GM18519 (cell line): ENCODE measurements around the gene PAX1.

ENCODE experiments used
- ATAC-seq: cut with Tn5 transposase; IDR thresholded peaks from one replicate; pipeline ENCODE4 v1.9.1; 2021; ENCODE audit warnings: mild to moderate bottlenecking, moderate library complexity; ENCODE audit not compliant: unreplicated experiment, low FRiP score

Gene PAX1

DNA sequence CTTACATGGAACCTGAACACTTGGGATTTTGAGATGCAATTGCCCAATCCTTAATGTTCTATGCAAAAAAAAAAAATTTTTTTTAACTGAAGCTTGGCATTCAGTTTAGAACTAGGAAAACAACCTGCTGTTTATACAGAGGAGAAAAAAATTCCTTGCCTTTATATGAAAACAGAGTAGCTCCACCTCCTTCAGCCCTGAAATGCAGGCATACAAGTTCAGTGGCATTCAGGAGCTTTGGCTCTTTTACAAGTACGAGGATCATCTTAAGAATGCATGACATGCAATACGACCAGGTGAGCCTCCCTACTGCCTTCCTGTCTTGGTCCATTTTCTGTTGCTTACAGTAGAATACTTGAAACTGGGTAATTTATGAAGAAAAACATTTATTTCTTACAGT lies 20.4 kb downstream of the PAX1 start:
- ATAC-seq: no peak

GRCh38 chr20:21729316-21729715 lies 23.9 kb downstream of the PAX1 start:
- ATAC-seq: no peak

DNA sequence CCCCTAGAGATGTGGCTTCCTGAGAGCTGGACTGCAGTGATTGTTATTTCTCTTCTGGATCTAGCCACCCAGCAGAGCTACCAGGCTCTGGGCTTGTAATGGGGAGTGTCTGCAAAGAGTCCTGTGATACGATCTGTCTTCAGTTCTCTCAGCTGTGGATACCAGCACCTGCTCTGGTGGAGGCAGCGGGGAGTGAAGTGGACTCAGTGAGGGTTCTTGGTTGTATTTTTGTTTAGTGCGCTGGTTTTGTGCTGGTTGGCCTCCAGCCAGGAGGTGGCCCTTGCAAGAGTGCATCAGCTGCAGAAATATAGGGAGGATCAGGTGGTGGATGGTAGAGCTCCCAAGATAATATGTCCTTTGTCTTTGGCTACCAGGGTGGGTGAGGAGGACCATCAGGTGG lies 33.7 kb downstream of the PAX1 start:
- no peak for ATAC-seq

GRCh38 chr20:21739682-21740081 lies 34.2 kb downstream of the PAX1 start:
- no peak for ATAC-seq

- no peak for ATAC-seq
These were observed 35.8 kb downstream of the PAX1 start for GRCh38 chr20:21741266-21741665.

DNA sequence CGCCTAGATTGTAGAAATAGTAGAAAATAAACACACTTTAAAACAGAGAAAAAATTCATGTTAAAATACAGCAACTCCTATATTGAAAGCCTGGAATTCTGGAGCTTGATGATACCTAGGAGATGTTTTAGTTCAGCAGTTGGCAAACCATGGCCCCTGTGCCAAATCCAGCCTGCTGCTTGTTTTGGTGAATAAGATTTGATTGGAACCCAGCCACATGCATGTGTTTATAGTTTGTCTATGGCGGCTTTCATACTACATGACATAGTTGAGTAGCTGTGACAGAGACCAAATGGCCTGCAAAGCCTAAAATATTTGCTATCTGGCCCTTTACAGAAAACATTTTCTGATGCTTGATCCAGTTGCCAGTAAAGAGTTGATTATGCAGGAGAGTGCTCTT lies 57.2 kb downstream of the PAX1 start:
- no peak for ATAC-seq

- ATAC-seq: no peak
These were observed 61.8 kb downstream of the PAX1 start for GRCh38 chr20:21767200-21767738.

DNA sequence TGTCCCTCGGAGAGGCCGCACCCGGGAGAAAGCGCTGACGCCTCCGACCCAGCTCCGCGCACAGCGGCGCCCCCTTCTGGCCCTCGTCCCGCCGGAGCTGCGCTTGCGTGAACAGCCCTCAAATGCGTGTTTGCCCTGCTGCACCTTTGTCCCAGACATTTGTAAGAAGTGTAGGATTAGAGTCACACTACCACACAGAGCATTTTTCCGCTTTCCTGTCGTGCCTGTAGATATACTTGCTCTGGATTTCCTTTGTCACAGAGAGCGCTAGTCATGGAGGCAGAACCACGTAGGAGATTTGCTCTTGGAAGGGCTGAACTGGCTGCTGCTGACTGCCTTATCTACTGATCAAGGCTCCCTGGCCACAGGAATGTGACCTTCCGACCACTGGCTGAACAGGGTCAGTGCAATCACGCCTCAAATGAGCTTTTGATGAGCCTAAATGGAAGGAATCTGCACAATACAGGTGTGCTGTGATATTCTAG lies 62.3 kb downstream of the PAX1 start:
- no peak for ATAC-seq
